Activated CD4-positive, alpha-beta T cell treated with anti-CD3 and anti-CD28 coated beads, Interleukin-2, amount 50 U/mL, for 24 hours (primary cell): ENCODE data around the gene CMIP.

Source experiments
- DNase-seq, 2 donors: peaks; one replicate each; pipeline ENCODE4 v3.0.0-alpha.2; 2020; ENCODE audit warnings: low read depth in 1 of 2, low spot score in 1 of 2

Gene CMIP

DNA sequence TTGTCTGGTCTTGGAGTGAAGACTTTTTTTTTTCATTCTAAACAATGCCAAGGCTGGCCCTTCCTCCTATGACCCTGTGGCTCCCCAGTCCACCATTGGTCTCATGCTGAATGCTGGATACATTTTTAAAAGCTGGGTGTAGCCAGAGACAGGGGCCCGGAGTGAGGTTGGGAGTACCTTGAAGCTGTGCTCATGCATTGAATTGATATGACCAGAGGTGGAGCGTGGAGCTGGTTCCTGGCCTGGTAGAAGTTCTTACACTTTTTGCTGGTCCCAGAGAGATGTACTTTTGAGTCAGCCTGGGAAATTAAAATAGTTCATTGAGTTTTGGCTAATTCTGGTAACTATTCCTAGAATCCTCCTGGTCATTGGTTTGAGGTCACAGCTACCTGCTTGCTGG is 83.6 kb downstream of the CMIP start:
- DNase-seq, result no peak

DNA sequence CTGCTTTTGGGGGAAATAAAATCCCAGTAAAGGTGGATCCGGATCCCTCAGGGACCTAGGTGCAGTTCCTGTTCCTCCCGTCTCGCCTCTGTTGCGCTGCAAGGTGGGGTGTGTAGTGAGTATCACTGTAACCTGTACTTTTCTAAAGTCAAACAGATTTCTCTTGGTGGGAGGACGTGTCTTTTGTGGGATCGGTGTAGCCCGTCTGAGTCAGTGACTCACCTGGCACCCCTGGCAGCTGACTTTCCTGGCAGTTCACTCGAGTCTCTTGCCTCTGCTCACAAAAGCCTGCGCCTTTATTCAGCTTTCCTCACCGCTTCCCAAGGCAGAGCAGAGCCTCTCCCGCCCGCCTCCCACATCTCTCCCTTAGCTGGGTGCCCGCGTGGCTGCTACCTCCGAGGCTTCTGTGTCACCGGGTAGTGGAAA is 85.7 kb downstream of the CMIP start:
- no peak for DNase-seq

DNA sequence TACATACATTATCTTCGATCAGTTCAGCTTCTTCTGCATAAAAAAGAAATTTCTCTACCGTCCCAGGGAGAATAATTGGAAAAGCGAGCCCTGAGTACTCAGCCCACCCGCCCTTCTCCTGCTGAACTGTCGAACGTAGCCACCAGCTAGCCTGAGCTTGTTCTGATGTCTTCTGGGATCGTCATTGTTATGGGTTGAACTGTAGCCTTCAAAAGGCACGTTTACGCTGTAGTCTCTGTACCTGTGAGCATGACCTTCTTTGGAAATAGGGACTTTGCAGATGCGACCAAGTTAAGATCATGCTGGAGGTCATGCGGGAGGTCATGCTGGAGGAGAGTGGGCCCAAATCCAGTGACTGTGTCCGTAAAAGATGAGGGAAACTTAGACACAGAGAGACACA is 86.2 kb downstream of the CMIP start:
- DNase-seq, result no peak

- no peak for DNase-seq
Measured at GRCh38 chr16:81531419-81531821, 86.8 kb downstream of the CMIP start.

DNA sequence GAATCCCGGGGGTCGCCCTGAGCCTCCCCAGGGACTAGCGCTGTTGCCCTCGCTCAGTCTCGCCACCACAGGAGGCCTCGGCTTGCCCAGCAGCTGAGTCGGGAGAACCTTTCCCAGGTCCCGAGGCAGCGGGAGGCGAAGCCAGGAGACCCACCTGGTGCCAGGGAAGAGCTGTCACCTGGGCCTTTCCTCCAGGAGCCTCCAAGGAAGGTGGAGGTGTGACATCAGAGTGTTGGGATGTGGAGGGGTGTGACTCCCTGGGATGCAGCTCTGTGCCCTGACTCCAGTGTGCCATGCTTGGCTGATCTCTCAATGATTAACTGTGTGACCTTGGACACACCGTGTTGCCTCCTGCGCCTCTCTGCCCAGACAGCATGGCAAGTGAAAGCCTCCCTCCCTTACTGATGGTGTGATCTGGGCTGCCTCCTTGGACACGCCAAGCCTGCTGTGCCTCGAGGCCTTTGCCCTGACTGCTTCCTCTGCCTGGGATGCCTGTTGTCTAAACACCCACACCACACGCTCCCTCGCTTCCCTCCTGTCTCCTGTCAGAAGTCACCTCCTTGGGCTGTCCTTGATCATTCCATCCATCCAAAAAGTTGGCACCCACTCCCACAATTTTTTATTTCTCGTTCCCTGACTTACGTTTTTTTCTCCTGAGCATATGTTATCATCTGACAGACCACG is 88.0 kb downstream of the CMIP start:
- DNase-seq, result no peak

- no peak for DNase-seq
Measured at GRCh38 chr16:81533175-81533507, 88.5 kb downstream of the CMIP start.

GRCh38 chr16:81535679-81536360 is 91.2 kb downstream of the CMIP start:
- DNase-seq, result no peak

GRCh38 chr16:81536648-81537047 is 92.0 kb downstream of the CMIP start:
- DNase-seq, result no peak

- DNase-seq, result no peak
Measured at GRCh38 chr16:81537721-81538561, 93.3 kb downstream of the CMIP start.

DNA sequence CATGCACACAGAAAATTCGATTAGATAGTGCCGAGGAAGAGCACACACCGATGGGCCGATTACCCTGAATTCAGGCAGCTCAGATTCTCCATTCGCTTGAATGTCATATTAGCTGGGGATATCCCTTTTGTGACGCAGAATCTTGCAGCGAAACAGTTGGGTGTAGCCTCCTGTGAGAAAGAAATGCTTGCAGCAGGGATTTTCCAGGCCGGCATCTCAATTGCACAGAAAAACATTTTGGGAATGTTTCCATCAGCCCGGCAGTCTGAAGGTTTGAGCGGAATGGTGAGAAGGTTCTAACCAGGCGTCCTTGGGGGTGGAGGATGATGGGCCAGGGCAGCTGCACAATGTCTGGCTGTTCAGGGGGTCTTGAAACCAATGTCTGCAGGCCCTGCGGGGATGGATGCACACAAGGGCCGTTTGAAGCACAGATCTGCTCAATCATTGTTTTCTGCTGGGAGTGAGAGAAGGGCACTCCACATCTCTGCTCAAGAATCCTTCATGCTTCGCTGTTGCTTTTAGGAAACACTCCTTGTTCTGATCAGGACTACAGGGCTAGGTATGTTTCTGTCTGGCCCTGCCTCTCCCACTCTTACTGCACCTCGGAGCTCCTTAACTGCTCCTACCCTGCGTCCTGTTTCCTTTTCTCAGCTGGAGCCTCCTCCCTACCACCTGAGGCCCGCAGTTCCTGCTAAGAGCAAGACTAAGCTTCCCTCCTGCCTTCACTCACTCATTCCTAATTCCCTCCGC is 94.6 kb downstream of the CMIP start:
- DNase-seq, result no peak

- DNase-seq, result no peak
Measured at GRCh38 chr16:81539759-81540472, 95.3 kb downstream of the CMIP start.

DNA sequence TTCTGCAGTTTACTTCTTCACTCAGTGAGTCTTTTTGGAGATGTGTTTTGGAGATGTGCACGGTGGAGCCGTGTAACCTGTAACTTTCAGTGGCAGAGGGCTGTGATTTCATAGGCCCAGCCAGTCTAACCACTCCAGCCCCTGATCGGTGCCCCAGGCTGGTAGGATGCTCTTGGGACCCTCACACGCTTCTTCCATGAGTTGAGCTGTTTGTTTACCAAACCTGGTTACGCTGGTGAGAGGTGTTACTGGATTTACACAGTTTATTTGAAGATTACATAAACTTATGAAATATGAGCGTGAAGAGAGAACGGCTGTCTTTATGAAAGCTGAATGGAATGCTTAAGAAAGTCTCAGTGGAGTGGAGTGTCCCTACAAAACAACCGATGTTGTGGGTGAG is 96.7 kb downstream of the CMIP start:
- DNase-seq, result no peak

GRCh38 chr16:81542609-81543570 is 98.3 kb downstream of the CMIP start:
- DNase-seq, result no peak

- DNase-seq, result no peak
Measured at GRCh38 chr16:81543571-81543970, 99.0 kb downstream of the CMIP start.

- DNase-seq, result no peak
Measured at GRCh38 chr16:81544261-81544660, 99.7 kb downstream of the CMIP start.

DNA sequence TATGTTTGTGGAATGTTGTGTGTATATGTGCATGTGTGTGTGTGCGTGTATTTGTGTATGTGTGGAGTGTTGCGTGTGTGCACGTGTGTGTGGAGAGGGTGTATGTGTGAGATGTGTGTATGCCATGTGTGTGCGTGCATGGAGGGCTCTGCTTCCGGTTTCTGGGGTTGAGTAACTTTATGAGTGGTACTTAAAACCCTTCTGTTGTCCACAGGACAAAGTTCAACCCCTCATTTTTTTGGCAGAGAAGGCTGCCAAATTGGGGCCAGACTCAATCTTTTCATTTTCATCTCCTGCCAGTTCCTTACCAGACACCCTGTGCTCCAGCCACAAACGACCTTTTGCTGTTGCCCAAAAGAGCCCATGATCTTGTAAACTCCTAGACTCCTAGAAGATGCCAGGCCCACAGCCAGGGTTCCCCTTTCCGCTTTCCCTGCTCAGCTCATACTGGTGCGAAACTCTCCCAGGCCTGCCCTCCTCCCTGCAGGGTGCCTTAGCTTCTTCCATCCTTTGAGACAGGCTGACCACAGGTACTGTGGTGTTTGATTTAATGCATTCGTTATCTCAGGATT is 100.2 kb downstream of the CMIP start:
- no peak for DNase-seq

GRCh38 chr16:81545470-81546250 is 101.1 kb downstream of the CMIP start:
- DNase-seq, result no peak

DNA sequence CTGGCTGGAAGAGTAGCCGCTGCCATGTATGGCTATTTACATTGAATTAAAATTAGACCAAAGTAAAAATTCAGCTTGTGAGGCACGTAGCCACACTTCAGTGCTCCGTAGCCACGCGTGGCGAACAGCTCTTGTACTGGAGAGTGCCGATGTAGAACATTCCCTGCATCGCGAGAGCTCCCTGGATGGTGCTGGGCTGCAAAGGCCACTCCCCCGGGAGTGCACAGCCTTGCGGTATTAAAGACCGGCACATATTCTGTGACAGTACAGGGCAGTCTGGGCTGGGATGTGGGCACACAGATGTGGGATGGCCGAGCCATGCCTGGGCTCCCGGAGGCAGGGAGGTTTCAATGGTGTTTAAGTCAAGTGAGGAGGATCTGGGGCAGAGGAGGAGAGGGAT is 102.2 kb downstream of the CMIP start:
- DNase-seq, result no peak
